HG02870 (cell line): ENCODE measurements around the gene SMAD2.
"Not testable (repeated sequence)": the region's sequence is repeated elsewhere in the genome, so short reads cannot be mapped to it uniquely, and the experiment has no call there.

Experiments used
- ATAC-seq: cut with Tn5 transposase; IDR thresholded peaks from one replicate; pipeline ENCODE4 v1.9.1; 2021; ENCODE audit warnings: mild to moderate bottlenecking, moderate library complexity; ENCODE audit not compliant: unreplicated experiment

Gene SMAD2

DNA sequence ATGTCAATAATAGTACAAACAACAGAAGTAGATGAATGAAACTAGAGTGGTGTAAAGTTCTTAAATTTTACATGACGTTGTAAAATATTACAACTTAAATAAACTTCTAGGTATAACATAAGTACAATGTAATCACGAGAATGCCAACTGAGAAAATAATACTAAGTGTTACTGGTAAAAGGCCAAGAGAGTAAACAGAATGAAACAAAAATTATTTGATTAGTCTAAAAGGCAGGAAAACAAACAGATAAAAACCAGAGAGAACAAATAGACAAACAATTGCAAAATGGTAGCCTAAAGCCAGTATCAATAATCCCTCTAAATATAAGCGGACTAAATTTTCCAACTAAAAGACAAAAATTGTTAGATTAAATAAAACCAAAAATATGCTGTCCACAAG lies 71.9 kb downstream of the SMAD2 start:
- no peak for ATAC-seq

DNA sequence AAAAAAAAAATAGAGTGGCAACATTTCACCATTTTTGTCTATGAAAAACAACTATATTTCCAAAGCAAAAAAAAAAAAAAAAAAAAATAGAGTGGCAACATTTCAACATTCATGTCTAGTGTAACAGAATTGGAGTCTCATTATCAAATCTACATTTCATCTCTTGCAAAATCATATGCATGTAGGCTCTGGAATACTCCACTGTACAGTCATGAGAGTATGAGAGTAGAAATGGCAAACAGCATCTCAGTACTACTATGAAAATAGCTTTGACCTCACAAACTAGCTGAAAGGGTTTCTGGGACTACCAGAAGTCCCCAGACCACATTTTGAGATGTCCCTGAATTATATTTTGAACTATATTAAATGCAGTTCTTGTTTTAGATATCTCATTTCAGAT lies 82.8 kb downstream of the SMAD2 start:
- no peak for ATAC-seq

DNA sequence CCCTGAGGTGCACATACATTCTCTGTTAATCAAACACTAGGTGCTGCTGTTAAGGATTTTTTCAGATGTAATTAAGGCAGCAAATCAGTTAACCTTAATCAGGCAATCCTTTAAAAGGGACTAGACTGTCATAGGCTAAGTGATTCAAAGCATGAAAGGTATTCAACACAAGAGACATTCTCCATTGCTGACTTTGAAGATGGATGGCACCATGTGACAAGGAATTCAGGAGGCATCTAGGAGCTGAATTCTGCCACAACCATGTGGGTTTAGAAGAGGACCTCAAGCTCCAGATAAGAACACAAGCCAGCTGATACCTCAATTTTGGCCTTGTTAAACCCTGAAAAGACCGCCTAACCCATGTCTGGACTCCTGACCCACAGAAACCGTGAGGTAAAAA lies 84.0 kb downstream of the SMAD2 start:
- ATAC-seq: no peak

DNA sequence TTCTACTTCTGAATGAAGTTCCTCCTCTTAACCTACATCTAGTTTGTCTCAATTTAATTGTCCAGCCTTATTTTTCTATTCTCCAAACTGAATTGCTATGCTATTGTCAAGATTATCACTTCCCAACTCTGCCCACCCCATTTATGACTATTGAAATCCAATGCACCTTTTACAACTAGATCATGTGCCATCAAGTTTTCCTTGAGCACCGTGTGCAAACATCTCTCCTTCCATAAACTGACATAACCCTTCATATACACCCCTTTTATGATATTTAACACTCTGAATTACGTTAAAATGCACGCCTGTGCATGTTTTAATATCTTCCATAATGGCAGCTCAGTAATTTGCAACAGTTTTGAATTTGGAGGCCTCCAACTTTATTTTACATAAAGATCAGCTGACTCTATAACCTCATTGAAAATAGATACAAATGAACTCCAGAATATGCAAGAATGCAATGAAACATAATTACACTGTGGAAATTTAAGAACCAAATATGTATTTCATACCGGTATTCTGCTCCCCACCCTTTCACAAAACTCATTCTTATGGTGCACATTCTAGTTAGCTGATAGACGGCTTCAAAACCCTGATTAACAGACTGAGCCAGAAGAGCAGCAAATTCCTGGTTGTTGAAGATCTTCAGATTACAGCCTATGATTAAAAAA lies 85.5 kb downstream of the SMAD2 start:
- ATAC-seq: no peak

DNA sequence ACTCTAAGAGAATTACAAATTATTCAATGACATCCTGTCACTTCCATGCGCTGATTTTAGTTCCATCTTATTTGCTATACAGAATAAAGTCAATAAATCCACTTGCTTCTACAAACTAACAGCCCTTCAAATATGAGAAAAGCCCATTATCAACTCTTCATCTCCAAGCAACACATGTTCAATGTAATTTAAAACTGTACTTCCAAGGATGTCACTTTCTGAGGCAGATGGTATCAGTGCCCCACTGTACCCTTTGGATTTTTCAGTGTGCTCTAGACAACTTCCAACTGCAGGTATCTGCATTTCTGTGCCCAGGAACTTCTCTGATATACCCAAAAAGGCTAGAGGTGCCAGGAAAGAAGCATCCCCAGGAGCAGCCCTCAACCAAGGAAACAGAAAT lies 87.6 kb downstream of the SMAD2 start:
- ATAC-seq: no peak

DNA sequence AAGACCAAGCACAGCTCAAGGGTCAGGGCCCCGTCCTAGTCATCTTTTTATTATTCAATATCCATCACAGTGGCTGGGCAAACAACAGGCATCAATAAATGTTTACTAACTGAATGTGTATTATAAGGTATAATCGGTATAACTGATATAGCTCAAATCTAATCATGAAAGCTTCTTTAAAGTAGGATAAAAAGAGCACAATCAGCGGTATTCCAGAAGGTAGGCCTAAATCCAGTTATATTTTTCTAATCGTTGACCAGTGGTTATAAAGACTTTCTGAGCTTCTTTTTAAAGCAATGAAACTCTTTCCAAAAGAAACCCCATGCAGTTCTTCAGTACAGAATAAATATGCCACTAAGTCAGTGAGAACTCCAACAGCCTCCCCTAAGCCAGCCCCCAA lies 92.1 kb downstream of the SMAD2 start:
- no peak for ATAC-seq

DNA sequence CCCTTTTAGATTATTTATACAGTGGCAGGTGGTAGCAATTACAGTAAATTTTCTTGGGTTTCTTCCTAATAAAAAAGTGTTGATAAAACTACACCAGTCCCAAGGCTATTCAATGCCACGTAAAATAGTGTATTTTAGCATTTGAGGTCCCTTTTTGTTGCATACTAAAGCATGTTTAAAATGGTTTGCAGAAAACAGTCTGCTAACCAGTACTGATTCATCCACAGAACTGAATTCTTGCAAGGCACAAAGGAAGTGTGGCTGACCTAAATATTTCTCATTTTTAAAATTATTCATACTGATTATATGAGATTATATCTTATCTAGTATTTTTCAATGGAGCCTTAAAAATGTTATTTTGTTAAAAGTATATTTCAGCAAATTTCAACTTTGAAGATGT lies 98.1 kb downstream of the SMAD2 start:
- no peak for ATAC-seq

DNA sequence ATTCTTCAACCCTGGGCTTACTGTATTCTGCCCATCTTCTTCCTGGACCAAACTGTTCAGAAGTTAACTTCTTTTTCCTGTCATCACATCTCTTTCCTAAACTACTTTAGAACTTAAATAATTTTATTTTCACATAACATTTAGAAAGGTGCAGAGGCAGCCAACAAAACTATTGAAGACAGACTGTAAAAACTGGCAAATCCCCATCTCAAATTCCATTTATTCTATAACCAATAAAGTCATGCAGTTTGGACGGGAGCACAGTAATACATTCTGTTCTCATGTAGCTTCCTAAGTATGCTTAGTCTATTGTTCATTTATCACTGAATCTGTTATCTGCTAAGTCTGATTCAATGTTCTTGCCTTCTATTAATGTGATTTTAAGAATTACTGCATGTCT lies 99.1 kb downstream of the SMAD2 start:
- ATAC-seq: no peak

DNA sequence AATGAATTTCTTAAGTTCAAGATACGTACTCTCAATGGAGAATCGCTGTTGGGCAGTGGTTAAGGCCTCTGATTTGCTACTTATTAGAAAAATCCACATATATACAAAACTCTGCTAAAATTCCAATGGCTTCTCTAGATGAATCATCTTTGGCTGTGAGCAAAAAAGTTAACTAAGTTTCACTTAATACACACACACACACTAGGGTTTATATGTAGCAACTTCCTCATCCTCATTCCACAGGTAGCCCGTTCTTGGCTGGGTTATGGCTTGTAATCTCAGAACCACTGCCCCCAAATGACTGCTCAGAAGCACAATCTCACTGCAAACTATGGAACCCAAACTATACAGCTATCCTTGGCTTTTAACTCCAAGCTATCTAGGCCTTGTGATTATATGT lies 99.7 kb downstream of the SMAD2 start:
- no peak for ATAC-seq

DNA sequence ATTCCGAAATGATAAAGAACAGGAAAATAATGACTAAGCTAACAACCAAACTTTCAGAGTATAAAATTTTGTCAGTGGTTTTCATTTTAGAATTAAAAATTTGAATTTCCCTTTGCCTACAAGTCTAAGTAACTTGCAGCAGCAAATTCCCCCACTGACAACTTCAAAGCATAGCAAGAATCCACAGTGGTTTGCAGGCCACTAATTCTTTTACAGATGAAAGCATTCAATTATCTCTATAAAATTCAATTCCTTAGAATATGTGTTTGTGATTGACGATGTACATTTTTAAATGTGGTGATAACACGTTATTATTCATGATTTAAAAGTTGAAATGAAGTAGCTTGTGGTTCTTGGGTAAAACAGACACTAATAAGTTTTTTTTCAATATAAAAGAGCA lies 100.6 kb downstream of the SMAD2 start:
- no peak for ATAC-seq

DNA sequence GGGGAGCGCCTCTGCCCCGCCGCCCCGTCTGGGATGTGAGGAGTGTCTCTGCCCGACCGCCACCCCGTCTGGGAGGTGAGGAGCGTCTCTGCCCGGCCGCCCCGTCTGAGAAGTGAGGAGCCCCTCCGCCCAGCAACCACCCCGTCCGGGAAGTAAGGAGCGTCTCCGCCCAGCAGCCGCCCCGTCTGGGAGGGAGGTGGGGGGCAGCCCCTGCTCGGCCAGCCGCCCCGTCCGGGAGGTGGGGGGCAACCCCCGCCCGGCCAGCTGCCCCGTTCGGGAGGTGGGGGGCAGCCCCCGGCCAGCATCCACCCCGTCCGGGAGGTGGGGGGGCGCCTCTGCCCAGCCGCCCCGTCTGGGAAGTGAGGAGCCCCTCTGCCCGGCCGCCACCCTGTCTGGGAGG lies 102.4 kb downstream of the SMAD2 start:
- not testable (repeated sequence) for ATAC-seq

DNA sequence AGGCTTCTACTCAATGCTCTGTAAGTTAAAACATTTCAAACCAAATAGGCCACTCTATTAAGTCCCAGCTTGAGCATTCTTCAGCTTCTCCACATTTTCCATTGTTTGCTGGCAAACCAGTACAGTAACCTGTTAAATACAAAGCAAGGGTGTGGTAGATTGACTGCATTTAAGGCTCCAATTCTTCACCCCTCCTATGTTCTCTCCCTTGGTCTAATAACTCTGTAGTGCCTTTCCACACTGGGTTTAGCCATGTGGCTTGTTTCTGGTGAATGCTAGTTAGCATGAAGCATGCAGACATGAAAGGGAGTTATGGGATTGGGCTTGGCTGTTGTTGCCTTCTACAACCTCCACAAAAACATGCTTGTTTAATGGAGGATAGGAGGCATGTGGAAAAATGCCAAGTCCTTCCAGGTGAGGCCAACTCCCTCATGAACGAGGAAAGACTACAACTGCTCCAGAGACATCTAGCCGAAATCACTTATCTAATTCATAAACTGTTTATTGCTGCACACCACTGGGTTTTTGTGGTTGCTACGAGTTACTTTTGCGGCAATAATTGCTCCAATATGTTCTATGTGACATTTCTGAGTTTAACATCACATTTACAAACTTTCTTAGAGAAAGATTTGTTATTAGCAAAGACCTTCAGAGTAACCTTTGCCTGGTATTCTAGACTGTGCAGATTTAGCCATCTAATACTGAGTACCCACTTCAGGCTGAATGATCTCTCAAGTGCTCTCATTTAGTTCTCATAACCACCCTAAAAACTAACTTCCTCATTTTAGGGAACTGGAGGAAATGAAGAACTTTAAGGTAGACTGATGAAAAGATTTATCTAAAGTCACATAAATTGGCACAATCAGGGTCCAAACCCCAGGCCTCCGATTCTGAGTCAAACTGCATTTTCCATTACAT lies 104.0 kb downstream of the SMAD2 start:
- no peak for ATAC-seq

DNA sequence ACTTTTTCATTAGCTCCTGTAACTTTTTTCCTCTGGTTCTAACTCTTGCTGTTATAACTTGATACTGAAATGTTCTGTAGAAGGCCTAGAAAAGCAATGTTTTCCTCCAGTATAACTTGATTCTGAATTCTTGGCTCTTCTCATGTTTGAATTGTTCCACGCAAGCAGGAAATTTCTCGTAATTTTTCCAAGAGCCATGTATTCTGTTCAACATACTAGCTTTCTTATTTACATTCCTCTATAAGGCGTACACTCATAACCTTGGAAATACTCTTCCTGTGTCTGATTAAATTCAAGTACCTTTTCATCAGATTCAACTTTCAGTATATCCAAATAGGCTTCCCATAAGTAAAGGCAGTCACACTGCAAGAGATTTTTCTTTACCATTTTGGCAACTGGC lies 109.1 kb downstream of the SMAD2 start:
- no peak for ATAC-seq

DNA sequence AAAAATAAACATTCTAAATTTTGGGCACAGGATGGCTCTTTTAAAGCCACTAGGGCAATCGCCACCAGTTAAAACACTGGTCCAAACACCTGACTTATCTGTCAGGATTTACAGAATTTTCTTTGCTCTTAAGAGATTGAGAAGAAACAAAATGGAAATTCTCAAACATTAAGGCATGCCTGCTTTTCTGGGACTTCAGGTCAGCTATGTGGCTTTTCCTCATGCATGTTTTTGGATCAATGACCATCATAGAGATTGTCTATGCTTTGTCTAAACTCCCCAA lies 112.7 kb downstream of the SMAD2 start:
- ATAC-seq: no peak

DNA sequence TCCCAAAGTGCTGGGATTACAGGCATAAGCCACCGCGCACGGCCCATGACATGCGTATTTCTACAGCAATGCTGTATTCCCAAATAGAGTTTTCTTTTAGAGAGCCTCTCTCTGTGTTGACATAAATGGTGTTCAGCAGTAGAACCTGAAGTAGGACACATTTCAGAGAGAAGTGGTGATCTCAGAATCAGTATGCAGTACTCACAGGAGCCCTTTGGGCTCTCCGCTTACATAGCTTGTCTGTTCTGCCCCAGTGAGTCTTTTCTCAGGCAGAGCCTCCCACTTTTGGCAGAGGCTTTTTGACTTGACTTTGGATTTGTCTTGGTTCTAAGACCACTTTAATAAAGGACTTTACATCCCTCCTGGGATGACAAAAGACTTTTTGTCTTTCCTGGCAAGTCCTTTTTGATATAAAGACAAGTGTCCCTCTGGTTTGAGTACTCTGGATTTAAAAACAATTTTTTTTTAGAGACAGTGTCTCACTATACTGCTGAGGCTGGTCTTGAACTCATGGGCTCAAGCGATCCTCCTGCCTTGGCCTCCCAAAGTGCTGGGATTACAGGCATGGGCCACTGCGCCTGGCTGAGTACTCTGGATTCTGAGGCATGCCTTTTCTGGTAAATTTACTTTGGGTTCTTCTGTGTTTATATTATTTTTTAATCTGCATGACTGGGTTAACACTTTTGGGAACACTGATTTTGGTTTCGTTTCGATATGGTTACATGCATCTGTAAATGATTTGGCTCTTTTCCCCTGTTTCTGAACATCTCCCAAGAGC lies 113.3 kb downstream of the SMAD2 start:
- no peak for ATAC-seq

DNA sequence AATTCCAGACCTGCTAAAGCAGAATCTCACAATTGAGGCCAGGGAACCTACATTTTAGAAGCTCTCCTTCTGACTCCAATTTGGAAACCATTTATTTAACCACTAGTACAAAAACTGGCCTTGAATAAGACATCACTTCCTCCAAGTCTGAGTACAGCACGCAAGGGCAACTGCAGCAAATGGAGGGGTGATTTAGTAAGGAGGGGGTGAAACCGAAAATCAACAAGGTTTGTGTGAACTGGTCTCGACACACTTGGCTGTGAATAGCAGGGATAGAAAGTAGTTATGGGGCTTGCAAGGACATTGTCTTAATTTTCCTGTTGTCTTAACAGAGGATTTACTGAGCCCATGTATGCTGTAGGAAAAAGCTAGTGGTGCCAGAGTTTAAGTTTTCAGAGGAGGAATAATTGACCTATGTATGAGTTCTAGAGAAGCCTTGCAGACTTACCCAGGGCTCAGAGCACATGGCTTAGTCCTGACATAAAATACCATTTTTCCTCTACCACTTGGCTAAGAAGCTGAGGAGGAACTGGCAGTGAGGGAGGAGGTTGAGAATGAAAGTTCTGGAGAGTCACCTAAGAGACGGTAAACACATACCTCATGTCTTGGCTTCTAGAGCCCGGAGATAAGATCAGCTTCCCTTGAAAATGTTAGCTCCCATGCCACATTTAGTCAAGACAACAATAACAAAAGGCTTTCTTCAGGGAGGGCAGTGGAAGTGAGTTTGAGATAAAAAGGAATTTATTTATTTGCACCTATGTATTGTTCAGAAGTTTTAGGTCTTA lies 114.8 kb downstream of the SMAD2 start:
- no peak for ATAC-seq

DNA sequence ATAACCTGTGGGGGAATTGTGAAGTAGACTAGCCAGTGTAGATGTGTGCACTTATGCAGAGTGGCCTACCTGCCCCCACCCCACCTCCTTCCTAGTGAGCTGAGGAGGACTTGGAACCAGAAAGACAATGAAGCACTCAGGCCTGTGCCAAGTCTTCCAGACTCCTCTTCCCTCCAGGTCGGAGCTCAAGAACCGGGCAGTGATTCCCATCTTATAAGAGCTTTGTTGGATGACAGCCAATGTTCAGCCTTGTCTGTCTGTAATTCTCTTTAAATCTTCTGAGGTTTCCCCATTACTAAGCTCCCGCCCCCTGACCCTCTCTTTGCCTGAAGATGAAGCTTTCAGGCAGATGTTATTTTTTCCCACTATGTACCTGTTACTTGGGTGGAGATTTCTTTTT lies 121.0 kb downstream of the SMAD2 start:
- ATAC-seq: no peak

DNA sequence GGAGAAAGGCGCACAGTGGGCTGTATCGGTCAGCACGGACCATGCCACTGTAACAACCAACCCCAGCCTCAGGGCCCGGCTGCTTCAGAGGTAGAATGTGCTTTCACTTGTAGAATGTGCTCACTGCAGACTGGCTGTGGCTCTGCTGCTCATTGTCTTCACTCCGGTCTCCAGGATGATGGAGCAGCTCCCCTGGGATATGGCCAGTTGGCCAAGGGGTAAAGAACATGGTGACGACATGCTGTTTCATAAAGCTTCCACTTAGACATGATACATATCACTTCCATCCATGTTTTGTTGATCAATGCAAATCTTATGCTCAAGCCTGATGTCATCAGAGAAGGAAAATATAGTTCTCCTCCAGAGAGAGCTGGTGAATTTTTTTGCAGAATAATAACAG lies 127.7 kb downstream of the SMAD2 start:
- no peak for ATAC-seq

DNA sequence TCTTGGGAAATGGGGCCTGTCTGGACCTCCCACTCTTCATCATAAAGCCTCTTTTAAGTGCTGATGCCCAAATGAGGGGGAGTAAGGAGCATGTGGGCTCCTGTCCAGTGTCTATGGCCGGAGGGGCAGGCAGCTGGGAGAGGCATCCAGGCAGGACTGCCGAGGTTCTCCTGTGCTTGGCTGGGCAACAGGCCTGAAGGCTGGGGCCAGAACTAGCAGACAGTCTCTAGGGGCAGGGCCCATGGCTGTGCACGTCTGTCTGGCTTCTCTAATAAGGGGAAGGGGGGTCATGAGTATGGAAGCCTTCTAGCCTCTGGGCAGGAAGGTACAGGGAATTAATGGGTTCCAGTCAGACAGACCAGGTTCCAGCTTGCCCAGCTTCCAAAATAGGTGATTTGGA lies 128.6 kb downstream of the SMAD2 start:
- ATAC-seq: no peak

DNA sequence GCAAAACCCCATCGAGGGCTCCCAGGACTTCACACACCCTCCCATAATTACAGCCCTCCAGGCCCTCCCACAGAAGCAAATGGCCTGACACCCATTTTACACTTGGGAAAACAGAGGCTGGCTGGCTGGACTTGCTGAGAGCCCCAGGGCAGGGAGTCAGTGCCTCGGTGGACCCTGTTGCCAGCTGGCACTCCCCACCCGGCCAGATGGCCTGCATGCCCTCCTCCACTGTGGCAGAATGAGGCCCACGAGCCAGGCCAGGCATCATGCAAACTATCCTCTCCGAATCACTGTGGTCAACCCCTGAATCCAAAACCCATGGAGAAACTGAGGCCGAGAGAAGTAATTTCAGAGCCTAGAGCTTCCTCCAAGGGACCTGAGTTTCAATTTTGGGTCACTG lies 129.7 kb downstream of the SMAD2 start:
- ATAC-seq: no peak

DNA sequence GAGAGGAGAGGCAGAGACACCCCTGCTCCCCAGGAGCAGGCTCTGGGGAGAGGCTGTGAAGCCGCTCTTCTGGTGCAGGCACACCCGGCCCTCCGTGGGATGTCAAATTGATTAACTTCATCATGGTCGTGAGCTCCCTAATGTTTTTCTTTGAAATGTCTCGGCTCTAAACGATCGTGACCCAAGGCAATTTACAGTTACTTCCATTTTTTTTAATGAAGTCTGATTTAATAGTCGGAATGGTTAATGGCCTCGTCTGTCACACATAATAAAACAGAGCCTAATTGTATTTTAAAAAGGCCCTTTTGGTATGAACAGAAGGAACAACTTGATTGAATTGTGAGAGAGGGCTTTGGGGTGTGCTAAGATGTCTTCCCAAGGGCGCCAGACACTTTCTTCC lies 130.2 kb downstream of the SMAD2 start:
- no peak for ATAC-seq
